Right renal pelvis (tissue), 4 donors: Measurements from ENCODE around the gene PLK5. TPM values are rescaled to one million over a fixed set of nuclear protein-coding genes. Genes with fewer than 3 reads are reported as not detected.

Source experiments
- DNase-seq, 4 donors: peaks; one replicate each; pipeline ENCODE4 v3.0.0-alpha.2; 2013; ENCODE audit warnings: low read depth in 4 of 4, low spot score in 3 of 4, missing footprints in 1 of 4
- polyA plus RNA-seq, 4 donors: library from polyadenylated mRNA; unstranded; fragments of 120-200 nt; gene quantifications; one replicate each; pipeline ENCODE4 v1.2.1, GENCODE V29; 2013; ENCODE audit not compliant: insufficient read length in 4 of 4

PLK5 gene
- polyA plus RNA-seq, 4 donors = 0.13 to 0.36 (median 0.16) TPM

DNA sequence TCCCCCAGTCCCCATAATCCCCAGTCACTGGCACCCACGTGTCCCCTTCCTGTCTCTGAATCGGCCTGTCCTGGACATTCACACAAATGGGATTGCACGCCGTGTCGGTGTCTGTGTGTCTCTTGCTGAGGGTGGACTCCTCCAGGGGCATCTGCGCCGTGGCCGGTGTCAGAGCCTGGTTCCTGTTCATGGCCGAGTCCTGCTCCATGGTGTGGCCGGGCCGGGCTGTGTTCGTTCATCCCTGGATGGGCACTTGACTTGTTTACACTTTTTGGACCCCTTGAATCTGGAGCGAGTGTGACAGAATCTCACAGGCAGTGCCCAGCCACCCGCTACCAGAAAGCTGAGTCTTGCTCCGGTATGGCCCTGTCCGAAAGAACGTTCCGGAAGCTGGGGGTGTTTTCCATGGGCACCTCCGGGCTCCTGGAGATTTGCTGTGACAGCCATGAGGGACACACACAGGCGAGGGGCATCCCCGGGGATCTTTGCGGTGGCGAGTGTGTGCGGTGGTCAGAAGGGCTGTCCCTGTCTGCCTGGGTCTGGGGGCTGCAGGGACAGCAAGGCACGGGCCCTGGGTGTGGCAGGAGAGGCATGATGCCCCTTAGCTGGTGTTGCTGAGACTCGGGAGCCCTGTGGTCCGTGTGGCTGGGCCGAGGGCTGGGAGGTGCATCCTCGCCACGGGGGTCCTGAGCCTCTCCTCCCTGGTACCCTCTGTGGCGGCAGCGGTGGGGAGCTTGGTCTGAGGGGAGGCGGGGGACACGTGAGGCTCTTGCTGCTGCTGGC lies 50.7 kb downstream of the PLK5 start:
- no peak for DNase-seq

DNA sequence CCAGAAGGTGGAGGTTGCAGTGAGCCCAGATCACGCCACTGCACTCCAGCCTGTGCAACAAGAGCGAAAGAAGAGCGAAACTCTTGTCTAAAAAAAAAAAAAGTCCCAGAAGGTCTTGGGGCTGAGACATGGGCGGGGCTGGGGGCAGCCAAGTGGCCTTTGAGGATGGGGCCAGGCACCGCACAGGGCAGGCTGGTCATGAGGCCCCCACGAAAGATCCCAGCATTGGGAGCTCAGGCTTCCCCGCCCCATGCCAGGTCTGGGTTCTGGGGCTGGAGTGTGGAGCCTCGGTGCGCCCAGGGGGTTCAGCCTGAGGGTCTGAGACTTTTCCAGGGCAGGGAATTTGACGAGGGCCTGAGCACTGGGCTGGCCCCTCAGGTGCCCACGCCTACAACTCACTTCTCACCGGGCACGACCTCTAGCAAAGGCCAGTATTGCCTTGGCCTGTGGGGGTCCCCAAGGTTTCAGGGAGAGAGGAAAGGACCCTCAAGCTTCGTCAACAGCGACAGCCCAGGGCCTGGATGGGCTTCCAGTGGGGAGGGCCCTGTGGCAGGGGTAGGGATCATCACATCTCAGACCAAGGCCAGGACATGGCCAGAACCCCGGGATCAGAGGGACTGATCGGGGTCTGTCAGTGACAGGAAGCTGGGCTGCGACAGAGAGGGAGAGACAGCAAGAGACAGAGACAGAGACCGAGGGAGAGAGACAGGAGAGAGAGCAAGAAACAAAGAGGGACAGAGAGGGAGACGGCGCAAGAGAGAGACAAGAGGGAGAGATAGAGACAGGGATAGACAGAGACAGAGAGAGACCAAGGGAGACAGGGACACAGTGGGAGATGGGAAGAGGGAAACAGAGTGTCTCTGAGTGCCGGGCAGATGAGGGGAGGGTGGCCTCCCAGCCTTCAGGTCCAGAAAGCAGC lies 51.7 kb downstream of the PLK5 start:
- no peak for DNase-seq

DNA sequence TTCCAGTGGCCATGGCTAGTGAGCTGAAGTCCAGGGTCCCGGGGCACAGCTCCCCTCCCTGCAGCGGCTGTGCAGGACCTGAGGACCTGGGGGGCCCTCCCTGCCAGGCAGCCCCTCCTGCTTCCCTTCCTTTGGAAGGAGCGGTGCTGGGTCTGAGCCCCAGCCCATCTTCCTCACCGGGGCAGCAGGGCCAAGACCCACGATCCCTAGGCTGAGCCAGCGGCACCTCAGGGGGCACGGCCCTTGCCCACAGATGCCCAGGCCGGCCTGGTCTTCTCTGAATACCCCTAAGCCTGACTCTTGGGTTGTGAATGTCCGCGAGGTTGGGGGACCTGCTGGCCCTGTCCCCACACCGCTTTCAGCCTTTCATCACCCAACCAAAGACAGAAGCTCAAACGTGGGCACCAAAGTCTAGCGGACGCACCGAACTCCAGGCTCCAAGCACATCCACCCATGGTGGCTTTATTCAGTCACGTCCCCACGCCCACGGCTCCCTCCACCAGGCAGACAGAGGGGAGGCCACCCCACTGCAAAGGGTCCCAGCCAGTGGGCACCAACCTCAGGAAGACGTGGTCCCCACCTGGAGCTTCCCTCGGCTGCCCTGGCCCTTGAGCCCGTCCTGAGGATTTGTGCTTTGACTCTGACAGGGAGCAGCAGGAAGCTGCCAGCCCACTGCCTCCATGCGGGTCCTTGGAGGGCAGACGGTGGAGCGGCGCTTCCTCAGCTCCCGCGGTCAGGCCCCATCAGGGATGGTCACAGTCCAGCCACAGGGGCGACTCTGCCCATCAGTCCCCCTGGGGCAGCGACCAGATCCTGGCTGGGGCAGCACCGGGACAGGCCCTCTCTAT lies 52.6 kb downstream of the PLK5 start:
- DNase-seq = no peak

DNA sequence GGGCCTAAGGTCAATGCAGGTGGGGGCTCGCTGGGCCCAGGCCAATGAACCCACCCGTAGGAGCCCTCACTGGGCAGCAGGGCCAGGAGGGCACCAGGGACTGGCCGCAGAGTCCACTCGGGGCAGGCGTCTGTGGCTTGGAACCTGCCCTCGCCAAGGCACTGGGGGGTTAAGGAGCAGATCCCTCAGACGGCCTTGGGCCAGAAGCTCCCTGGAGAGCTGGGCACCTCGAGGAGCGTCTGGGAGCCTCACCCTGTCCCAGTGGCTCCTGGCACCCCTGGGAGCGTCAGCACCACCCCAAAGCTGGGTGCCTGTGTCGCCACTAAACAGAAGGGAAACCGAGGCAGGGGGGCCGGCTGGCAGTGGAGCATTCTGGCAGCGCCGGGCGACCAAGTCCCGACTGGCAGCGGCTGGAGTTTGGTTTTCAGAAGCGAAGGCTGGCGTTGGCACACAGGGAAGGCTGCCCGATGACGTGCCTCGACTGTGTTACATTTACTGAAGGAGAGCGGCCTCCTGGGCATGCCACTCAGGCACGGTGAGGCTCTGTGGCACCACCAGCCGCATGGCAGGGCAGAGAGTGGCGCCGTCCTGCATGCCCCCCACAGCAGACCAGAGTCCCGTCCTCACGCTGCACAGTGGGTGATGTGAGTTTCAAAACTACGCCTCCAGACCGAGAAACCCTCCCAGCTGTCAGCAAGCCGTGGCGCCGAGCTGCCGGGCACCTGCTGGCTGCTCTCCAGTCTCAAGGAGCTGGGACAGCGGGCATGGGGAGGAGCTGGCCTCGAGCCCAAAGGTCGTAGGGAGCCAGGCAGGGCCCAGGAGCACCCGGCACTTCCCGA lies 53.4 kb downstream of the PLK5 start:
- DNase-seq = no peak

DNA sequence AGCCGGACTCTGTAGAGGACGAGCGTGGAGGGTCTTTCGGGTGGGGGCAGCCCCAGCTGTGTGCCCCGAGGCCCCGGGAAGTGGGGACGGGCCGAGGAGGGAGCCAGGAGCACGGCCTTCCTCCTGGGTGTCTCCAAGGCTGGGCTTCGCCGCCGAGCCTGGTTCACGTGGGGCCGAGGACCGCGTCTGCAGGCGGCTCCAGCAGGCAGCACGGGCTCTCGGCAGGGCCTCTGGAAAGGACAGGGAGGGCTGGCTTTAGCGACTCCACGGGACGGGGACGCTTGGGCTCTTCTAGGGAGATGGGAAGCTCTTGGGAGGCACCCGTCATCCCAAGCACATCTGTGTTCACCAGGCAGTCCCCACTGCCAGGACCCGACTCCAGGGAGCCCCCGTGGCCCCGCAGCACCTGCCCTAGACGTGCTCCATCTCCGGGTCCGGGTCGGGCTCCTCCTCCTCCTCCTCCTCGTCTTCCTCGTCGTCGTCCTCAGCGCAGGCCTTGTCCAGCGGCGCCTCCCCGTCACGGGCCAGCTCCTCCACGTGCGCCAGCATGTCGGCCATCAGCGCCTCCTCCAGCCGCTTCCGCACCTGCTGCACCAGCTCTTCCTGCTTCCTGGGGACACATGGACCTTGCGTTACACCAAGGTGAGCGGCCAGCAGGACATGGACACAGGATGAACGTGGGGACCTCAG lies 54.2 kb downstream of the PLK5 start:
- no peak for DNase-seq

DNA sequence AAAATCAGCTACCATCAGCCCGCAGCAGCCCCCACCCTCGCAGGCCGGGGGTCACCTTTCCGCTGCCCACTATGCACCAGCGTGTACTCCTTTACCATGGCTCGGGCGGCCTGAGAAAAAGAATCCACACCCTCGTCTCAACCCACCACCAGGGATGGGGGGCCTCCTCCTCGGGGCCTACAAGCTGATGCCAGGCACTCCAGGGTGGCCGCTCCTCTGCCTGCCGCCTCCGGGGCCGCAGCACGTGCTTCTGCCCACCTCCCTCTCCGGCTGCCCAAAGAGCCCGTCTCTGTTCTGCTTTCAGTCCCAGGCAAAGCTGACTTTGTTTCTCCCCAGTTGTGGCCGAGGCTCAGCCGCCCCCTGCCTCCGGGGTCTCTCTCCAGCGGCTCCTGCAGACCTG lies 55.3 kb downstream of the PLK5 start:
- no peak for DNase-seq

DNA sequence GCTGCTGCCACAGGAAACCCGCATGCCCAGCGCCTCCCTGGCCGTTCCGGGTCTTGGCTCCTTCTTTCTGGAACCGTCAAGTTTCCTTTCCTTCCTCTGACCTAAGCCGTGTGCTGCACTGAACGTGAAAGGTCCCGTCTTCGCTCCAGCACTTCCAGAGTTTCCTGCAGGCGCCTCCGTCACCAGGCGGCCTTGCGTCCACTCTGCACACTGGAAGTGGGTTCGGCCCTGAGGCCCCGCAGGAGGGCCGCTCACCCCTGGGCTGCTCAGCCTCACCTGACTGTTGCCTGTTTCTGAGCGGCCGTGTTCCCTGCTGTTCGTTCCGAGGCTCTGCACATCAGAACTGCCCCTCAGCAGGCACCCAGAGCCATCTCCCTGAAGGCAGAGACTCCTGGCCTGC lies 56.5 kb downstream of the PLK5 start:
- no peak for DNase-seq

DNA sequence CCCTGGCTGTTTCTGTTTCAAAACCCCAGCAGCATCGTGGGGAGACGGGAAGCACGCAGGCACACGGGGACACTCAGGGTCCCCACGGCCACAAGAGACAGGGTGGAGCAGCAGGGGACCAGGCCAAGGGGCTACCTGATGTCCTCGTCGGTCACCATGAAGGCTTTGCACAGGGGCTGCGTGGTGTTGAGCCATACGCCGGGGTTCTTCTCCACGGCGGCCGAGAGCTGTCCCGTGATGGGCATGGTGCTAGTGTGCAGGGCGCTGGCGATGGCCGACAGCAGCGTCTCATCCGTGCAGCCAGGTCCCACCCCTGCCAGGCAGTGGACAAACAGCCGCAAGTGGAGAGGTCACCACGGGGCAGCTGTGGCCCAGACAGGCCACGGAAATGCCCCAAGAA lies 57.1 kb downstream of the PLK5 start:
- no peak for DNase-seq

DNA sequence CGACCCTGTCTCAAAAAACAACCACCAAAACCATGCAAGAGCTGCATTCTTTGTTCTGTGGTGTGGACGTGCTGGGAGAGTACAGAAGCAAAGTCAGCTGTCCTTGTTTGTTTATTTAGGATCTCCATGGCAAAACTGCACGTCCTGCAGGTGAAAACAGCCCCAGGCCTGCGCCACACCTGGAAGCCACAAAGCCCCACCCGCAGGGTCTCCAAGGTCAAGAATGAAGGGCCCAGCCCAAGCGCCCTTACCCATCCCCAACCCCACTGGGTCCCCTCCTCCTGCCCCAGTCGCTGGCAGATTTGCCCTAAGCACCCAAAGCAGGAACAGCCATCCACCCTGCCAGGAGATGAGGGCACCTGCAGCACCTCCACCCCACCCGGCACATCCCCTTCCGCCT lies 58.3 kb downstream of the PLK5 start:
- no peak for DNase-seq

DNA sequence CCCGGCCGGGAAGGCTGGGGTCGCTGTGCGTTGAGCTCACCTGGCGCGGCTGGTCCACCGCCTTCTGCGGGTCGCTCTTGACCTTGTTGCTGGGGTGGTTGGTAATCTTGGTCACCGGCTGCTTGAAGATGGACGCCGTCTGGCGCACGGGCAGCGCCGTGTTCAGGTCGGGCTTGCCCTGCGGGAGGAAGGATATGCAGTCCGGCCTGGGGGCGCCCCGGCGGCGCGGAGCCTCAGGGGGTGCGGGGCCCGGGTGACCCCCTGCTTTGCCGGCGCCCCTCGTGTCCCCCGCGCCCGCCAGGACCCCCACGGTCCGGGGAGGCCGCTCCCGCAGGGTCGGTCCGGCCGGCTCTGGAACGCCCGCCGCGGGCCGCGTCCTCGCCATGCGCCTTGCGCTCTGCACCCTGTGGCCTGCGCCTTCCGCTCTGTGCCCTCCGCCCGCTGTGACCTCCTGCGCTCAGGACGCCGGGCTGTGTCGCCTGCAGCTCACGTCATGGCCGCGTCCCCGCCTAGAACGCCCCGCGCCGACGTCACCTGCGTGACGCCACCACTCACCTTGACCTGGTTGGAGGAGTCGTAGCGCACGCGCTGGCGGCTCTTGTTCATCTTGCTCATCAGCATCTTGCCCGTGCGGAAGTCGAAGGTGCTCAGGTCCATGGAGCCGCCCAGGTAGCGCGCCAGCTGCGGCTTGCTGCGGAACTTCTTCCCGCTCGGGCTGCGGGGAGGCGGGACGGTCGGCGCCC lies 60.8 kb downstream of the PLK5 start:
- DNase-seq = no peak

DNA sequence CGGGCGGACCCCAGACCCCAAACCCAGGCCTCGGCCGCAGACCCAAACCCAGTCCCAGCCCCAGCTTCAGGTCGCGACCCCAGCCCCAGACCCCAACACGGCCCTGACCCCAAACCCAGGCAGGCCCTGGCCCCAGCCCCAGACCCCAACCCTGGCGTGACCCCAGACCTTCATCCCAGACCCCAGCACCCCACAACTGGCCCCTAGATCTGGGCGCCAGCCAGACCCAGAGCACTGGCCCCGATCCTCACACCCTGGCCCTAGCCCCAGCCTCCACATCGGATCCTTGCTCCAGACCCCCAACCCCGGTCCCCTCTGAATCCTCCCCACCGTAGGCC lies 61.3 kb downstream of the PLK5 start:
- DNase-seq = no peak

Other genes starting within 250 kb of the PLK5 start
- gene FAM174C, start 248.5 kb upstream of the PLK5 start, polyA plus RNA-seq = 10 to 100 TPM; 18.7 to 30.6 (median 19.8) TPM
- gene EFNA2, start 238.2 kb upstream of the PLK5 start, polyA plus RNA-seq = 1 to 10 TPM; 1.6 to 4.0 (median 2.1) TPM
- 100 to 1,000 TPM in 1 of 4 donors, 10 to 100 TPM in 3; 50.1 to 105 (median 55.7) TPM for gene NDUFS7, start 140.2 kb upstream of the PLK5 start, polyA plus RNA-seq
- gene GAMT, start 122.5 kb upstream of the PLK5 start, polyA plus RNA-seq = 10 to 100 TPM; 26.9 to 49.8 (median 30.8) TPM
- 10 to 100 TPM; 77.5 to 89.8 (median 83.4) TPM for gene DAZAP1, start 116.5 kb upstream of the PLK5 start, polyA plus RNA-seq
- gene RPS15, start 85.7 kb upstream of the PLK5 start, polyA plus RNA-seq = 100 to 1,000 TPM; 509 to 913 (median 548) TPM
- 1 to 10 TPM in 3 of 4 donors, under 1 TPM in 1; 0.97 to 1.8 (median 1.5) TPM for gene APC2, start 74.0 kb upstream of the PLK5 start, polyA plus RNA-seq
- 10 to 100 TPM; 22.3 to 38.3 (median 25.8) TPM for gene C19orf25, start 44.9 kb upstream of the PLK5 start, polyA plus RNA-seq
- gene PCSK4, start 33.7 kb upstream of the PLK5 start, polyA plus RNA-seq = 1 to 10 TPM; 3.4 to 7.9 (median 5.1) TPM
- 10 to 100 TPM in 3 of 4 donors, 1 to 10 TPM in 1; 9.9 to 31.5 (median 17.0) TPM for gene REEP6, start 32.9 kb upstream of the PLK5 start, polyA plus RNA-seq
- gene ADAMTSL5, start 11.1 kb upstream of the PLK5 start, polyA plus RNA-seq = 1 to 10 TPM in 2 of 4 donors, under 1 TPM in 2; 0.24 to 1.5 (median 0.80) TPM
- gene MEX3D, start 44.2 kb downstream of the PLK5 start, polyA plus RNA-seq = 10 to 100 TPM; 23.7 to 40.4 (median 26.3) TPM
- 10 to 100 TPM; 50.6 to 80.7 (median 53.1) TPM for gene MBD3, start 68.8 kb downstream of the PLK5 start, polyA plus RNA-seq
- 100 to 1,000 TPM; 104 to 157 (median 119) TPM for gene UQCR11, start 81.4 kb downstream of the PLK5 start, polyA plus RNA-seq
- gene TCF3, start 128.5 kb downstream of the PLK5 start, polyA plus RNA-seq = 100 to 1,000 TPM; 101 to 127 (median 108) TPM
- gene ONECUT3, start 229.4 kb downstream of the PLK5 start, polyA plus RNA-seq = under 1 TPM in 2 of 4 donors, not detected in 2; 0.03 TPM